ENCODE data around the gene IPP.
"Not testable (repeated sequence)": the region's sequence is repeated elsewhere in the genome, so short reads cannot be mapped to it uniquely, and the experiment has no call there.

The IPP gene

DNA sequence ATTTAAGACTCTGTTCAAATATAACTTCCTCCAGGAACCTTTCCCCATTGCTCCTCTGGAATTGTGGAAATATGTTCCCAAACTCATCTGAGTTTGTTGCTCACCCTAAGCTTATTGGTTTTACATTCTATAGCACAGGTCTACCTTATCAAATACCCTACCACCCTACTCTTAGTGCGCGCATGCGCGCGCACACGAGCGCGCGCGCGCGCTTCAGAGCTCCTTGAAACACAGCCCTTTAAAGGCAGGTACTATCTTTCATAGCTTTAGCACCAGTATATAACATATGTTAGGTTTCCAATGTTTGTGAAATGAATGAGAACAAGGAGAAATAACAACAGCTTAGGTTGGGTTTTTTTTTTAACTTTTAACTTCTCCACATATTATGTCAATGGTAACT is 3.5 kb downstream of the IPP start:
- in situ Hi-C loops (cut with MboI; ENCODE audit: low sequenced_read_pairs), result no loop called here

DNA sequence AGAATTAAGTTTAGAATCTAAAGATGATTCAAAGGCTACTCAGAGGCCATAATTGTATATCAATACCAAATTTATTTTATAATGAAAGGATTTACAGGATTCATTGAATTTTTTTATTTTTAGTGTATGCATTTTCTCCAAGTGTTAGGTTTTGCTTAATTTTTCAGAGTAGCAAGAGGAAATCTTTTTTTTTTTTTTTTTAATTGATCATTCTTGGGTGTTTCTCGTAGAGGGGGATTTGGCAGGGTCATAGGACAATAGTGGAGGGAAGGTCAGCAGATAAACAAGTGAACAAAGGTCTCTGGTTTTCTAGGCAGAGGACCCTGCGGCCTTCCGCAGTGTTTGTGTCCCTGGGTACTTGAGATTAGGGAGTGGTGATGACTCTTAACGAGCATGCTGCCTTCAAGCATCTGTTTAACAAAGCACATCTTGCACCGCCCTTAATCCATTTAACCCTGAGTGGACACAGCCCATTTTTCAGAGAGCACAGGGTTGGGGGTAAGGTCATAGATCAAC is 10.8 kb downstream of the IPP start:
- in situ Hi-C loops (cut with MboI; ENCODE audit: low sequenced_read_pairs), result not testable (repeated sequence)

DNA sequence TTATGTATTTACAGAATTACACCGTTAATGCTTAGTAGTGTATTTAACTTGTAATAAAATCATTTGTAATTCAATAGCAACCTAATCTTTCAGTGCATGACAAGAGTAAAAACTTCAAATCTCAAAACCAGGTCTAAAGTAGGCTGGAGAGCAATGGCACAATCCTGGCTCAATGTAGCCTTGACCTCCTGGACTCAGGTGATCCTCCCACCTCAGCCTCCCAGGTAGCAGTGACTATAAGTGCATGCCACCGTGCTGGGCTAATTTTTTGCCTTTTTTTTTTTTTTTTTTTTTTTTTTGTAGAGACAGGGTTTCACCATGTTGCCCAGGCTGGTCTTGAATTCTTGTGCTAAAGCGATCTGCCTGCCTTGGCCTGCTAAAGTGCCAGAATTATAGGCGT is 11.3 kb downstream of the IPP start:
- in situ Hi-C loops (cut with MboI; ENCODE audit: low sequenced_read_pairs), result no loop called here

DNA sequence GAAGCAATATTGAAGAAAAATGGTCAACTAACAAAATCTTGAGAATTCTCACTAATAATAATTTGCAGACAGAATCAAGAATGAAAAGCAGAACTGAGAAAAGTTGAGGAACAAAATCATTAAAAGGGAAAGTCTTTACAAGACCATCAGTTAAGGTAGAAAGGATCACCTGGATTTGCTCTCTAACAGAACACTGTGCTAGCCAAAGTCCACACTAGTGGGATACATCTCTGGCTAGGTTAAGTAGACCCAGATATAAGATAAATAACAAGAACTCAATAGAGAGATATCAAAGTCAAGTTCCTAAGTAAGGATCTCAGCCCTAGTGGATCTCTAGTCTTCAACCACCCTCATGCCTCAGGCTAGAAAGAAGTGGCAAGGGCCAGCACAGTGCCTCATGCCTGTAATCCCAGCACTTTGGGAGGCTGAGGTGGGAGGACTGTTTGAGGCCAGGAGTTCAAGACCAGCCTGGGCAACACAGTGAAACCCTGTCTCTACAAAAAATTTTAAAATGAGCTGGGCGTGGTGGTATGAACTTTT is 19.6 kb downstream of the IPP start:
- in situ Hi-C loops (cut with MboI; ENCODE audit: low sequenced_read_pairs), result no loop called here

DNA sequence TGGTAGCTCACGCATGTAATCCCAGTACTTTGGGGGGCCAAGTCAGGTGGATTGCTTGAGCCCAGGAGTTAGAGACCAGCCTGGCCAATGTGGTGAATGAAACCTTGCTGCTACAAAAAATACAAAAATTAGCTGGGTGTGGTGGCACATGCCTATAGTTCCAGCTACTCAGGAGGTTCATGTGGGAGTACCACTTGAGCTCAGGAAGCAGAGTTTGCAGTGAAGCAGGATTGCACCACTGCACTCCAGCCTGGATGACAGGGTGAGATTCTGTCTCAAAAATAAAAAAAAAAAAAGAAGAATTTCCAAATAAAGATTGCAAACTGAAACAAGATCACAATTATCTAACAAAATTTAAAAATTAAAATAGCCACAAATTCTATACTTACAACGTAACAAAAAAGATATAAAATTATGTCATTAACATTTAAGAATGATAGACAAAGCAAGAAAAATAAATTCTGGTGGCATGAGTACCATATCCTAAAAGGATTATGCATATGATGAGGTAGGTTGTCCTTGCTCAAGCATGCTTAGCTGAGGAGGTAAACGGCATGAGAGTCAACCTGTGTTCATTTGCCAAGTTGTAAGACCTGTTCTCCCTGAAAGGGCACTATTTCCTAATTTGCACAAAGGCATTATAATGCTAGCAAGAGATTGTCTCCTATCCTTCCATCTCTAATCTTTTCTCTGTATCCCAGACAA is 20.2 kb downstream of the IPP start:
- in situ Hi-C loops (cut with MboI; ENCODE audit: low sequenced_read_pairs), result no loop called here

DNA sequence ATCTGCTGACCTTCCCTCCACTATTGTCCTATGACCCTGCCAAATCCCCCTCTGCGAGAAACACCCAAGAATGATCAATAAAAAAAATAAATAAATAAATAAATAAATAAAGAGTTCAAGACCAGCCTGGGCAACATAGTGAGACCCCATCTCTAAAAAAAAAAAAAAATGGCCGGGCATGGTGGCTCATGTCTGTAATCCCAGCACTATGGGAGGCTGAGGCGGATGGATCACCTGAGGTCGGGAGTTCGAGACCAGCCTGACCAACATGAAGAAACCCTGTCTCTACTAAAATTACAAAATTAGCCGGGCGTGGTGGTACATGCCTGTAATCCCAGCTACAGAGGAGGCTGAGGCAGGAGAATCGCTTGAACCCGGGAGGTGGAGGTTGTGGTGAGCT is 24.4 kb downstream of the IPP start:
- in situ Hi-C loops (cut with MboI; ENCODE audit: low sequenced_read_pairs), result not testable (repeated sequence)

DNA sequence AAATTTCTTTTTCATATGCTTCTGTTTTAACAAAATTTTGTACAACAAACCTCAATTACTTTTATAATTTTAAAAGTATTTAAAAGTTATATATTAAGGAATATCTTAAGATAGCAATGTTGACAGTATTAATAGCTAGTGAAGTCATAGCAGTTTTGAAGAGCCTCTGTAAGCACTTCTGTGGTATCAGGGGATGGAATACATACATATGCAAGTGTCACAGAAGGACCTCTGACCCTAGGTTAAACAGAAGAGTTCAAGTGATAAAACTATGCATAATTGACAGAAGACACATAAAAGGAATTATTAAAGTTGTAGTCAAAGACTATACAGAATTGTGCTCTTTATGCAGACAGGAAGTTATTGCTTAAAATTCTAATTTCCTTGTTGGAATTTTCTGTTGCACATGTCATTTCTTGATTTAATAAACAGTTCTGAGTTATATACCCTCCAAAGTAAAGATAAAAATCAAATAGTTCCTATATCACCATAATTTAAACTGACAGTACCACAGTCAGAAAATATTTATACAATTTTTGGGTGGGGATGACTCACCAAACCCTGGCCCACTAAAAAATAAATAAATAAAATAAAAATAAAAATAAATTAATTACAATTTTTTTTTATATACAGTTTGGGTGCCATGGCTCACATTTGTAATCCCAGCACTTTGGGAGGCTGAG is 27.1 kb downstream of the IPP start:
- in situ Hi-C loops (cut with MboI; ENCODE audit: low sequenced_read_pairs), result no loop called here

DNA sequence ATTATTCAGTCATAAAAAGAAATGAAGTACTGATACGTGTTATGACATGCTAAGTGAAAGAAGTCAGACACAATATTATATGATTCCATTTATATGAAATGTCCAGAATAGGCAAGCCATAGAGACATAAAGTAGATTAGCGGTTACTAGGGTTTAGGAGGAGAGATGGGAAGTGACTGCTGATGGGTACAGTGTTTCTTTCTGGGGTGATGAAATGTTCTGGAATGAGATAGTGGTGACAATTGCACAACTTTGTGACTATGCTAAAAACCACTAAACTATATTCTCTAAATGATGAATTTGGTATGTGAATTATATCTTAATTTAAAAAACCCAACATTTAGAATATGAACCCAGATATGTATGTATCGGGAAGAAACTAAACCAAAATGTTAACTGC is 27.6 kb downstream of the IPP start:
- in situ Hi-C loops (cut with MboI; ENCODE audit: low sequenced_read_pairs), result no loop called here

DNA sequence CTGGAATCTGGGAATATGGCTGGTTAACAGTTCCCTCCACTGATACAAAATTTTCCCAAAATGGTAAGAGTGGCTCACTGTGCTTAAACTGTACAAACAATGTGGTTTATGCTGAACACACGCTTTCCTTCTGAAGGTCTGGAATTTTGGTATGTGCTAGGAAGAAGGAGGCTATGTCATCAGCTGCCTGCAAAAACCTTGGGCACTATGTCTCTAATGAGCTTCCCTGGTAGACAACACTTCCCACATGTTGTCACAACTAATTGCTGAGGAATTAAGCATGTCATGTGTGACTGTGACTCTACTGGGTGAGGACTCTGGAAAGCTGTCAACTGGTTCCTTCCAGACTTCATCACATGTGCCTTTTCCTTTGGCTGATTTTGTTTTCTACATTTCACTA is 29.2 kb downstream of the IPP start:
- in situ Hi-C loops (cut with MboI; ENCODE audit: low sequenced_read_pairs), result no loop called here

DNA sequence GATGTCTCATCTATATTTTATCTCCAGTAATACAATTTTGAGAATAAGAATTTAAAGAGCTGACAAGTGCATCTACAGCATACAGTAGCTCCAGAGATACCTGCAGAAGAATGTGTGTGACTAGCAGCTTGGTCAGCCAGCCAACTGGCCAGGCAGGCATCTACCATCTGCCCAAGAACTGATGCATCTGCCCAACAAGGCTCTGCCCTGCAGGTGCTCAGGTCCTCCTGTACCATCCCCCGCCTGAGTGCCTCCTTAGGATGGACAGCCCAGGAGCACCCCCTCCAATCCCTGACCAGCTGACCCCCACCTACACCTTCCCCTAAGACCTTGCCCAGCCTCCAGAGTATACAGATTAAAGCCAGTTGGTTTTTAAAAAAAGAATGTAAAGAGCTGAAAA is 32.2 kb downstream of the IPP start:
- in situ Hi-C loops (cut with MboI; ENCODE audit: low sequenced_read_pairs), result no loop called here

DNA sequence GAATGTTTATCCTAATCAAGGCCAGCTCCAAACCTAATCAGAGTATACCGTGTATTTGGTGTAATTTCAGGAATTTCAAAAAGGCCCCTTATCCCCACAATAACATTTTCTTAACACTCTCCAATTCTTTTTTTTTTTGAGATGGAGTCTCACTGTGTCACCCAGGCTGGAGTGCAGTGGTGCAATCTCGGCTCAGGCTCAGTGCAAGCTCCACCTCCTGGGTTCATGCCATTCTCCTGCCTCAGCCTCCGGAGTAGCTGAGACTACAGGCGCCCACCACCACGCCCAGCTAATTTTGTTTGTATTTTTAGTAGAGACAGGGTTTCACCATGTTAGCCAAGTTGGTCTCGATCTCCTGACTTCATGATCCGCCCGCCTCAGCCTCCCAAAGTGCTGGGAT is 33.1 kb downstream of the IPP start:
- in situ Hi-C loops (cut with MboI; ENCODE audit: low sequenced_read_pairs), result not testable (repeated sequence)

DNA sequence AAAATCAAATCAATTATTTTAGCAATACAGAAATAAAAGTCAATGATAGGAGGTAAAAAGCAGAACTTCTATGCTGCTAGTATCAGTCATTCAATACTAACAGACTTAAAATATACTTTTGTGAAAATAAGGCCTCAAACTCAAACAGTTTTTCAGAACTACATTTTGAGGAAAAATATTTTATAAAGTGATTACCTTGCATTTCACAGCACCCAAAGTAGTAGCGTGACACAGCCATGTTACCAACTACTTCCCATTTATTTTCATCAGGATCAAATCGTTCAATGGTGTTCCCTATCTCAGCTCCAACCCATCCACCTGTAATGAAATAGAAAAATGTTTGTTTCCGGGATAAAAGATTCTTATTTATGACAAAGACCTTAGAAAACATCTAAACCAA is 33.8 kb downstream of the IPP start:
- in situ Hi-C loops (cut with MboI; ENCODE audit: low sequenced_read_pairs), result no loop called here

DNA sequence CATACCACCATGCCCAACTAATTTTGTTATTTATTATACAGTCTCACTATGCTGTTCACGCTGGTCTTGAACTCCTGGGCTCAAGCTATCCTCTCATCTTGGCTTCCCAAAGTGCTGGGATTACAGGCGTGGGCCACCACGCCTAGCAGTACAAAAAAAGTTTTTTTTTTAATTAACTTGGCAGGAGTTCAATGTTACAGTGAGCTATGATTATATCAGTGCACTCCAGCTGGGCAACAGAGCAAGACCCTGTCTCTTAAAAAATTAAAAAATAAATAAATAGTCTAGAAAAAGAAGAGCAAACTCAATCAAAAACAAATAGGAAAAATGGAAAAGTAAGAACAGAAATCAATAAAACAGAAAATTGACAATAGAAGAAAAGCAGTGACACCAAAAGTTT is 36.7 kb downstream of the IPP start:
- in situ Hi-C loops (cut with MboI; ENCODE audit: low sequenced_read_pairs), result no loop called here

DNA sequence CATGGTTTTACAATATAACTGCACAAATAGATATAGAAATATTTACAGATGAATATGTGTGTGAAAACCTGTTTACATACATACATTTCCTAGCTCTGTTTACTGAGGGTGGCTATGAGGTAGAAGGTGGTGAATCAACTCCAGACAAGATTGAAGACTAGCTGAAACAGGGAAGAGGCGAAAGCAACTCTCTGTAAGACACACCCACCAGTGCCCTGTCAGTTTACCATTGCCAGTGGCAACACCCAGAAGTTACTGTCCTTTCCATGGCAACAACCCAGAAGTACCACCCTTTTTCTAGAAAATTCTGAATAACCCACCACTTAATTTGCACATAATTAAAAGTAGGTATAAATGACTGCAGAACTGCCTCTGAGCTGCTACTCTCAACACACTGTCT is 45.8 kb downstream of the IPP start:
- in situ Hi-C loops (cut with MboI; ENCODE audit: low sequenced_read_pairs), result no loop called here

DNA sequence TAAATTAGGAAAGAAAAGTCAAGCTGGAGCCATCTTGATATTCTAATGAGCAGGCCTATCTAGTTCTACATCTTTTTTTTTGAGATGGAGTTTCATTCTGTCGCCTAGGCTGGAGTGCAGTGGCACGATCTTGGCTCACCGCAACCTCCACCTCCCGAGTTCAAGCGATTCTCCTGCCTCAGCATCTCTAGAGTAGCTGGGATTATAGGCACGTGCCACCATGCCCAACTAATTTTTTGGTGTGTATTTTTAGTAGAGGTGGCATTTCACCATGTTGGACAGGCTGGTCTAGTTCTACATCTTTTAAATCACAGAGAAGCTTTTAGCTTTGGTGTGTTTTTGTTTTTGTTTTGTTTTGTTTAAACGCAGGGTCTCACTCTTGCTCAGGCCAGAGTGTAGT is 55.6 kb downstream of the IPP start:
- in situ Hi-C loops (cut with MboI; ENCODE audit: low sequenced_read_pairs), result no loop called here

DNA sequence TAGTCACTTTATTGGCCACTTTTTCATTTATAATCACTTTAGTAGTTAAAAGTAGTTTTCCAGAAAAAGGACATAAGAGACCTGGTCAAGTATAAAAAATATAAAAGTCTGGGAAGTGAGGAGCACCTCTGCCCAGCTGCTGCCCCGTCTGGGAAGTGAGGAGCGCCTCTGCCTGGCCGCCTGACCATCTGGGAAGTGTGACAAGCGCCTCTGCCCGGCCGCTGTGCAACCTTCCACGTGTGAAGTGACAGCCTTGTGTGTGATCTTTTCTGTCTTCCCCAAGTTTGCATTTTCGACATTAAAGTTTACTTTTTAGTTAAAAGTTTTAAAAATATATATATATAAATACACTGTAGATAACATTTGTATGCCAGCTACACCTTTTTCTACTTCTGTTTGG is 56.6 kb downstream of the IPP start:
- in situ Hi-C loops (cut with MboI; ENCODE audit: low sequenced_read_pairs), result not testable (repeated sequence)

DNA sequence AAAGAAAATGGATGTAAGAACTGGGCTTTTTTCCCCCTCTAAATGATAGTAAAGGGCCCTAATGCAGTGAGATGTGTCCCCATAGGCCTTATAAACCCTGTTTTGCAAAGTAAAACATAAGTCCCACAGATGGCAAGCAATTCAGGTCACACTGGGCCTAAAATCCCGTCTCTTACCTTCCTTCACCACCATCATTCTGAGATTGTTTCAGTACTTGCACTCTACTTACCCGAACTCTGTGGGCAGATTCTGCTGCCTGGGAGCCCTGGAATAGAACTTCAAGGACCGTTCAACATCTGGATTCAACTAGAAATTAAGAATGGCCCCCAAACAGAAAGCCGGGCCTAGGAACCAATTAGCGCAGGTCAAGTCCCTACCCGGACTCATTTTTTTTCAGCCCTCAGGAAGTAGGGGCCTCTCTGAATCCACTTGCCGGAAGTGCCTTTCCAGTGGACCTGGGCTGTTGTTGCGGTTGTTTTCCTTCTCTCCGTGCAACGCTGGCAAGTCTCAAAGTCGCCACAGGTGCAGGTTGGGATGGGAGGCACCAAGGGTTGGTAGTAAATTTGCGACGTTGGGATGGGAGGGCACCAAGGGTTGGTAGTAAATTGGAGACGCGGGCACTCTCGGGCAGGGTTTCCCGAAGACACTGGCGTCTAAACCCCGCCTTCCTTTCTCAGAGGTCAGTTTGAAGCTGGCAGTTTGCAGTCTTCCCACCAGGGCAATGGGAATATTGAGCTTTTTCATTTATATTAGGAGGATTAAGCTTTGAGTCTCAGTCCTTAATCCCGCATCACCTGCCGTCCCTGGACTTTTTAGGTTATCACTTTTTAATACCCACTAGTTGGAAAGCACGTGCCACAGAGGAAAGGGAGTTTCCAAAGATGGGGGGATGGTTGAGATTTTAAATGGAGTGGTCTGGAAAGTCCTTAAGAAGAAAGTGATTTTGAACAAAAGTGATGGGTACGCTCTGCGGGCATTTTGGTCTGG is 62.4 kb downstream of the IPP start, which contains the start of gene TMEM69:
Gene TMEM69, plus strand, starts transcription at position 428 of the 987 bp plus-strand sequence. CDS start 2,888 bp downstream, outside the sequence.
- in situ Hi-C loops (cut with MboI; ENCODE audit: low sequenced_read_pairs), result no loop called here

DNA sequence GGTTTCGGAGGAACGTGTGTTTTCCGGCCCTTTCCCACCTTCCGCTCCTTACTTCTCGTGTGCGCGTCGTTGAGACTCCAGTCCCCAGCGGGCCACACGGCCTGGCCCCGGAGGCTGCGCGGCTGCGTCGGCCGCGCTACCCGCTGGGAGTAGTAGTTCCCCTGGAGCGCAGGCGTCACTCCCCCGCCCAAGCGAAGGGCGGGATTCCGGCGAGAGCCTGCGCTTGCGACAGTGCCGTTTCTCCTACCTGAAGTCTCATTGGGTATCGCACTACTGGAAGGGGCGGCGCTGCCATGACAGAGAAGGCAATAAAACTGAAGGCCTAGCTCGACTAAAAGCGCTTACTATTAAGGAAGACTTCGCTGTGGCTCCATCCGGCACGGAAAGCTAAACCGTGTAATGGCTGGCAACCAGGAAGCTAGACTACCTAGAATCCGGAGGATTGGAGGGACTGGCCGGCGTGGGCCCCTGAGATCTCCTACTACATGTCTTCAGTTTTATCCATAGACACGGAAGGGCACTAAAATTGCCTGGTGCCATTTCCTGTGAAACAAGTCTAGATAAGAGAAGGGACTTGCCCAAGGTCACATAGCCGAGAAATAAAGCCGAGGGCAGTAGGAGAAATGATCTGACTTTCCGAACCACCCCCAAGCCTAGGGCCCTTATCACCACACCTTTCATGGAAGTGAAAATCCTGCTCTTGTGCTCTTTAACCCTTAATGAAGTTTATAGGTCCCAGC is 63.3 kb downstream of the IPP start:
- in situ Hi-C loops (cut with MboI; ENCODE audit: low sequenced_read_pairs), result no loop called here

DNA sequence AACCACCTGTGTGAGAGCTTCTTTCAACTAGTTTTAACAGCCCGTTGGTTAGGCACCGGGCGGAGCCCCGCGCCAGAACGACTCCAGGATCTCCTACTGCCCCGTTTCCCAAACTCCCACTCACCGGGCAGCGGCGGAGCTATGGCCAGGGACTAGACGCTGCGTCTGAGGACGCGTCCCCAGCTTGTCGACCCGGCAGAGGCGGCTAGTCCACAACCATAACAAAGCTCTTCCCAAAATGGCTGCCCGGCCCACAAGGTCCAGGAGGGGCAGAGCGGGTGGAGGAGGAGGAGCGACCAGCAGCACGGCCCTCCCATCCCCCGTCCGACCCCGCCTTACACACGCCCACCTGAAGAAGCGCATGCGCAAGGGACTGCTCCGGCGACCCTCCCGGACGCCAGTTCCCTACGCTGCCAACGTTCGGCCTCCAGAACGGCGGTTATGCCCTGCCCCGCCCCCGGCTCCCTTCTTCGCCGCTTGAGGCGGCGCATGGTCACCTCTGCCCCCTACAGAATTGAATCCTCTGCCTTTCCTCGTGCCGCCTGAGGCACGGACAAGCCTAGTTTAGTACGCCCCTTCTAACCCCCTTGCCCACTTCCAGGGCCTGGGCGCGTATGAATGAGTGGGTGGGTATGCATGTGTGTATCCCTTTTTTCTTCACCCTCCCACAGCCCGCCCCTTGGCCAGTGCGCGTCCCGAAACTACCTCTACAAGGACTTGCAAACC is 64.0 kb downstream of the IPP start, which contains the start of gene GPBP1L1:
Gene GPBP1L1, minus strand, starts transcription at position 246 of the 726 bp plus-strand sequence. CDS start 27,446 bp downstream, outside the sequence.
- in situ Hi-C loops (cut with MboI; ENCODE audit: low sequenced_read_pairs), result no loop called here

DNA sequence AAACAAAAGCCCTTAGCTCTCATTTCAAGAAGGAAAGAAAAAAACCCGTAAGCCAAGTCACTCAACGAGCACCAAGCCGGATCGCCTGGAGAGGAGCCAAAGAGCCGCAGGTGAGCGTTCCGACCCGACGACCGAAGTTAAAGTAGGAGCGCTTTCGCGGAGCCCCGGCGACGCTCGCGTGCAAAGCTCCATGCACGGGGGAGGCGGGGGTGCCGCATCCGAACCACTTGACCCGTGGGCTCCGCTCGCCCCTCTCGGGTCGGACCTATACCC is 64.5 kb downstream of the IPP start:
- in situ Hi-C loops (cut with MboI; ENCODE audit: low sequenced_read_pairs), result no loop called here
